ENCODE data around the gene FAM110D. TPM values are rescaled to one million over a fixed set of nuclear protein-coding genes. Genes with fewer than 3 reads are reported as not detected.

FAM110D gene
- total RNA-seq, 2 donors from 2014 or later = 0.38 to 1.1 TPM

DNA sequence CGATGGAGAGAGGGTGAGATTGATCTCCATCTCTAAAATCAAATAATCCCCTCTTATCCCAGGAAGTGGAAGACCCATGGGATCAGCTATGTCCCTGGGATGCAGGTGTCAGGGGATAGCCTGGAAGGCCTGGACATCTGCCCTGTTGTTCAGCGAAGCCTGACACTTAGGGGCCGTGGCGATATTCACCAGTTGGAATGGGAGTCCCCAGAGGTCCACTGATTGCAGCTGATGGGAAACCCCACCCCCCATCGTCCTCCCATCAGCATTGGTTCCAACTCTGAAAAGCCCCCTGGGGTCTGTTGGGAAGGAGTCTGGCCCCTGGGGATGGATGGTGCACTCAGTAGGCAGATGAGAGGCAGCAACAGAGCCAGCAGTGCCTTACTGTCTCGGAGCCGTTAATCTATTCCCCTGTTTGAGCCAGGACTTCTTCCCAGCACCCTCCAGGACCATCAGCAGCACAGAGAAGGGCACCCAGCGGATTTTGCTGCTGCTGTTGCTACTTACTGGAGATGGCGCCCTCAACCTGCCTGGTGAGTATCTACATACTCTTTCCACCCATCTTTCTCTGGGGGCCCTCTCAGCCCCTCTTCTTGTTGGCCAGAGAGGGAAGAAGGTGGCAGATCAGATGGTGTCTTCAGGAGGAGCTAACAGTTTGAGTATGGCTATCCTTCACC, 44.9 kb downstream of the FAM110D start:
- Histone ChIP-seq H3K4me1 (ENCODE audit: control insufficient read depth, insufficient read depth, low read length) (no peaks in the 10 kb centered on the region), H3K4me3 (ENCODE audit: low read length) (no peak overlapping the region), H3K27ac (ENCODE audit: low read depth, low read length) (no peak overlapping the region), H3K9ac (ENCODE audit: extremely low read depth, low read length, poor library complexity, severe bottlenecking) (no peak overlapping the region), H3K36me3 (ENCODE audit: control insufficient read depth, insufficient read depth, low read length) (no peaks in the 10 kb centered on the region), H3K9me3 (ENCODE audit: control insufficient read depth, low read length) (no peaks in the 10 kb centered on the region), H3K27me3 (ENCODE audit: control insufficient read depth, insufficient read depth, low read length, poor library complexity, severe bottlenecking) (no peaks in the 10 kb centered on the region)
- peak; percentile 69 for DNase-seq
- peaks cover 11% of the 10 kb centered on the region for H3K4me1 Mint-ChIP-seq
- no peak overlapping the region for H3K4me3 Mint-ChIP-seq
- H3K27ac Mint-ChIP-seq = no peak overlapping the region
- 73 to 76% methylated on average over 4 to 9 of the region's 9 CpGs for WGBS, 2 experiments (ENCODE audit: insufficient coverage in 1 of 2, insufficient read length in 1 of 2)
- H3K9me3 Mint-ChIP-seq = no peaks in the 10 kb centered on the region
- TF ChIP-seq, protein P1, sequence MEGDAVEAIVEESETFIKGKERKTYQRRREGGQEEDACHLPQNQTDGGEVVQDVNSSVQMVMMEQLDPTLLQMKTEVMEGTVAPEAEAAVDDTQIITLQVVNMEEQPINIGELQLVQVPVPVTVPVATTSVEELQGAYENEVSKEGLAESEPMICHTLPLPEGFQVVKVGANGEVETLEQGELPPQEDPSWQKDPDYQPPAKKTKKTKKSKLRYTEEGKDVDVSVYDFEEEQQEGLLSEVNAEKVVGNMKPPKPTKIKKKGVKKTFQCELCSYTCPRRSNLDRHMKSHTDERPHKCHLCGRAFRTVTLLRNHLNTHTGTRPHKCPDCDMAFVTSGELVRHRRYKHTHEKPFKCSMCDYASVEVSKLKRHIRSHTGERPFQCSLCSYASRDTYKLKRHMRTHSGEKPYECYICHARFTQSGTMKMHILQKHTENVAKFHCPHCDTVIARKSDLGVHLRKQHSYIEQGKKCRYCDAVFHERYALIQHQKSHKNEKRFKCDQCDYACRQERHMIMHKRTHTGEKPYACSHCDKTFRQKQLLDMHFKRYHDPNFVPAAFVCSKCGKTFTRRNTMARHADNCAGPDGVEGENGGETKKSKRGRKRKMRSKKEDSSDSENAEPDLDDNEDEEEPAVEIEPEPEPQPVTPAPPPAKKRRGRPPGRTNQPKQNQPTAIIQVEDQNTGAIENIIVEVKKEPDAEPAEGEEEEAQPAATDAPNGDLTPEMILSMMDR (conservative IDR thresholded peaks at IDR 0.05) = peak; percentile 58
- no peaks in the 10 kb centered on the region for H3K36me3 Mint-ChIP-seq (ENCODE audit: low read depth)
- H3K27me3 Mint-ChIP-seq (ENCODE audit: insufficient read depth) = peaks cover 9% of the 10 kb centered on the region

DNA sequence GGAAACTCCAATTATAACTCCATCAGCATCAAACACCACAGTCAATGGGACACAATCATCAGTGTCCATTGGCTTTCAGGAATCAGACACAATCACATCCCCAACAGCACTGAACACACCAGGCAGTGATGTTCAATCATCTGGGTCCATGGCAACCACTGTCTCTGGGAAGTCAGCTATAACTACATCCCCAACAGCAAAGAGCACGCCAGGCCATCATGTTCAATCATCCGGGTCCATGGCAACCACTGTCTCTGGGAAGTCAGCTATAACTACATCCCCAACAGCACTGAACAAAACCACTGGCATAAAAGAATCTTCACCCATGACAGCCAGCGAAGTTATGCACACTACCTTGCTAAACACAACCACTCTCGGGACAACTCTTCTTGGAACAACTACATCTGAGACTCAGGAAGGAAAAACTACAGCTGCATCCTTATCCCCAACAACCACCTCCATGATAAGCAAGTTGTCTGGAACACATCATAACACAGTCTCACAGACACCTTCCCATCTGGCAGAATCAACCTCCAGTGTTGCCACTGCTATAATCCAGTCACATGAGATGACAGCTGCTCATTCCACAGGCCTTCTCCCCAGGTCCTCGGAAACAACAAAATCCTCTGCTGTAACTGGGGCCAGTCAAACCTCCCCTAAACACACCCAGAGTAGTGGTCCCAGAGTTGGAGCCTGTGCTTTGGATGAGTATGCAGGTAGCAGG, 51.4 kb downstream of the FAM110D start:
- H3K36me3 ChIP-seq (ENCODE audit: control insufficient read depth, insufficient read depth, low read length) = no peaks in the 10 kb centered on the region
- Mint-ChIP-seq H3K9me3 (no peaks in the 10 kb centered on the region), H3K4me1 (no peaks in the 10 kb centered on the region), H3K27ac (no peak overlapping the region), H3K4me3 (no peak overlapping the region), H3K27me3 (ENCODE audit: insufficient read depth) (peaks cover 10% of the 10 kb centered on the region), H3K36me3 (ENCODE audit: low read depth) (no peaks in the 10 kb centered on the region)
- no peak overlapping the region for H3K9ac ChIP-seq (ENCODE audit: extremely low read depth, low read length, poor library complexity, severe bottlenecking)
- TF ChIP-seq, protein P1 (conservative IDR thresholded peaks at IDR 0.05) = no peak
- no peak overlapping the region for H3K4me3 ChIP-seq (ENCODE audit: low read length)
- WGBS, 2 experiments (ENCODE audit: insufficient coverage in 1 of 2, insufficient read length in 1 of 2) = 90 to 100% methylated on average over 2 to 5 of the region's 5 CpGs
- H3K9me3 ChIP-seq (ENCODE audit: control insufficient read depth, low read length) = no peaks in the 10 kb centered on the region
- no peak overlapping the region for H3K27ac ChIP-seq (ENCODE audit: low read depth, low read length)
- DNase-seq = no peak
- H3K27me3 ChIP-seq (ENCODE audit: control insufficient read depth, insufficient read depth, low read length, poor library complexity, severe bottlenecking) = no peaks in the 10 kb centered on the region
- no peaks in the 10 kb centered on the region for H3K4me1 ChIP-seq (ENCODE audit: control insufficient read depth, insufficient read depth, low read length)

DNA sequence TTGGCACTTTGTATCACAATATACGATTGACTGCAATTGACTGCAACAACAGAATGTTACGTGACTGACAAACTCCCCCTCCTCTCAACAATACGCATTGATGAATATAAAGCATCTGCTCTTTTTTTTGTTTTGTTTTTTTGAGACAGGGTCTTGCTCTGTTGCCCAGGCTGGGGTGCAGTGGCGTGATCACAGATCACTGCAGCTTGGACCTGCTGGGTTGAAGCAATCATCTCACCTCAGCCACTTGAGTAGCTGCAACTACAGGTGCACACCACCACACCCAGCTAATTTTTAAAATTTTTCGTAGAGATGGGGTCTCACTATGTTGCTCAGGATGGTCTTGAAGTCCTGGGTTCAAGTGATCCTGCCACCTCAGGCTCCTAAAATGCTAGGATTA, 53.8 kb downstream of the FAM110D start:
- Histone ChIP-seq H3K27ac (ENCODE audit: low read depth, low read length) (no peak overlapping the region), H3K9me3 (ENCODE audit: control insufficient read depth, low read length) (no peaks in the 10 kb centered on the region), H3K4me1 (ENCODE audit: control insufficient read depth, insufficient read depth, low read length) (no peaks in the 10 kb centered on the region), H3K4me3 (ENCODE audit: low read length) (no peak overlapping the region), H3K9ac (ENCODE audit: extremely low read depth, low read length, poor library complexity, severe bottlenecking) (no peak overlapping the region), H3K36me3 (ENCODE audit: control insufficient read depth, insufficient read depth, low read length) (no peaks in the 10 kb centered on the region), H3K27me3 (ENCODE audit: control insufficient read depth, insufficient read depth, low read length, poor library complexity, severe bottlenecking) (no peaks in the 10 kb centered on the region)
- no peak overlapping the region for H3K27ac Mint-ChIP-seq
- H3K4me3 Mint-ChIP-seq = no peak overlapping the region
- peaks cover 7% of the 10 kb centered on the region for H3K27me3 Mint-ChIP-seq (ENCODE audit: insufficient read depth)
- H3K9me3 Mint-ChIP-seq = no peaks in the 10 kb centered on the region
- TF ChIP-seq, protein P1 (conservative IDR thresholded peaks at IDR 0.05) = no peak
- H3K36me3 Mint-ChIP-seq (ENCODE audit: low read depth) = no peaks in the 10 kb centered on the region
- H3K4me1 Mint-ChIP-seq = no peaks in the 10 kb centered on the region
- no peak for DNase-seq
- 81 to 92% methylated on average over 3 to 5 of the region's 5 CpGs for WGBS, 2 experiments (ENCODE audit: insufficient coverage in 1 of 2, insufficient read length in 1 of 2)
